ENCODE results near the gene TNS3.

DNA sequence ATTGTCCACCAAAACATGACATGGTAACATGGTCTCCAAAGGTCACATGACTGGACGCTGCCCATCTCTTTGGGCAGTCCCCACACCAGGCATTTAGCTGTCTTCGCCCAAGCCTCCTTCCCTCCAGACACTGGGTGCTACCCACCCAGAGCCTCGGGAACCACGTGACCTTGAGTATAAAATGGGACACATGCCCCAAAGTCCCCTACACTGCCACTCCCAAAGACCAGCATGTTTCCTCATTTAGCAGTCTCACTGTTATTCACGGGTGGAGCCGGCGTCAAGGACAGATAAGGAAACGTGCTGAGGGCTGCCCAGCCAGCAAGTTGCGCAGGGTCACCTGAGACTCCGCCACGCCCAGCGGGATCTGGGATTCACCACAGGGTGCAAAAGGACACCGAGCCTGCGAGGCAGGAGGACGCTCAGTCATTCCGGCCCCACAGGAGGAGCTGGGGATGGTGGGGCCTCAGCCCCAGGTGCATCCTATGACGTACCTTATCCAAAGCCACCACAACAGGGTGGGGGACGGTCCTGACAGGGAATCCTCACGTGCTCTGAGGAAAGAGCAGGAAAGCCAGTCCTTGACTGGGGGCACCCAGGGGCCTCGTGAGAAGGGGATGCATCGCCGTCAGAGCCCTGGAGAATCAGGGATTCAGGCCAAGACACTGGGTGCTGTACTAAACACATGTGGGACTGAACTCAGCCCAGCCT lies 226.9 kb downstream of the TNS3 start:
- no peak for TF ChIP-seq PREB (CRISPR knock-in tag; IDR thresholded peaks at IDR 0.05)
- no peak for TF ChIP-seq GTF3A (CRISPR knock-in tag; conservative IDR thresholded peaks at IDR 0.05)
- TF ChIP-seq TSC22D2 (CRISPR knock-in tag; IDR thresholded peaks at IDR 0.05; ENCODE audit: borderline replicate concordance), result no peak
- no peak for TF ChIP-seq TCF7L2 (IDR thresholded peaks at IDR 0.05; ENCODE audit: low read depth, low read length)
- TF ChIP-seq, protein P1, sequence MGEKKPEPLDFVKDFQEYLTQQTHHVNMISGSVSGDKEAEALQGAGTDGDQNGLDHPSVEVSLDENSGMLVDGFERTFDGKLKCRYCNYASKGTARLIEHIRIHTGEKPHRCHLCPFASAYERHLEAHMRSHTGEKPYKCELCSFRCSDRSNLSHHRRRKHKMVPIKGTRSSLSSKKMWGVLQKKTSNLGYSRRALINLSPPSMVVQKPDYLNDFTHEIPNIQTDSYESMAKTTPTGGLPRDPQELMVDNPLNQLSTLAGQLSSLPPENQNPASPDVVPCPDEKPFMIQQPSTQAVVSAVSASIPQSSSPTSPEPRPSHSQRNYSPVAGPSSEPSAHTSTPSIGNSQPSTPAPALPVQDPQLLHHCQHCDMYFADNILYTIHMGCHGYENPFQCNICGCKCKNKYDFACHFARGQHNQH (CRISPR knock-in tag; IDR thresholded peaks at IDR 0.05), result no peak
- no peak for TF ChIP-seq JUND (CRISPR knock-in tag; IDR thresholded peaks at IDR 0.05)
- TF ChIP-seq ZNF672 (CRISPR knock-in tag; IDR thresholded peaks at IDR 0.05), result no peak
- no peak for TF ChIP-seq ZSCAN31 (CRISPR knock-in tag; IDR thresholded peaks at IDR 0.05; ENCODE audit: low read depth)
- TF ChIP-seq EEA1 (CRISPR knock-in tag; IDR thresholded peaks at IDR 0.05; ENCODE audit: borderline replicate concordance), result no peak
- no peak for TF ChIP-seq NCOA1 (CRISPR knock-in tag; IDR thresholded peaks at IDR 0.05)
- TF ChIP-seq ZNF18 (CRISPR knock-in tag; IDR thresholded peaks at IDR 0.05; ENCODE audit: insufficient replicate concordance), result no peak
- no peak for TF ChIP-seq NFYB (CRISPR knock-in tag; IDR thresholded peaks at IDR 0.05)

All from HepG2 (cell line).